D721Med (cell line): ENCODE results near the gene KCNK10.

Experiments used
- DNase-seq: peaks from one replicate; pipeline ENCODE4 v3.0.0; 2011; ENCODE audit warnings: low spot score; ENCODE audit not compliant: insufficient read length
- FAIRE-seq: peaks from 2 replicates; lab custom pipeline; 2011; peaks lifted over from hg19 to GRCh38; lab: Jason Lieb, UNC
- TF ChIP-seq, protein P1 (sequence below): IDR thresholded peaks from 2 replicates; pipeline ENCODE4 v1.5.1; 2012; ENCODE audit warnings: mild to moderate bottlenecking, control low read depth; ENCODE audit not compliant: insufficient read depth; ENCODE audit errors: missing control alignments

KCNK10 gene

DNA sequence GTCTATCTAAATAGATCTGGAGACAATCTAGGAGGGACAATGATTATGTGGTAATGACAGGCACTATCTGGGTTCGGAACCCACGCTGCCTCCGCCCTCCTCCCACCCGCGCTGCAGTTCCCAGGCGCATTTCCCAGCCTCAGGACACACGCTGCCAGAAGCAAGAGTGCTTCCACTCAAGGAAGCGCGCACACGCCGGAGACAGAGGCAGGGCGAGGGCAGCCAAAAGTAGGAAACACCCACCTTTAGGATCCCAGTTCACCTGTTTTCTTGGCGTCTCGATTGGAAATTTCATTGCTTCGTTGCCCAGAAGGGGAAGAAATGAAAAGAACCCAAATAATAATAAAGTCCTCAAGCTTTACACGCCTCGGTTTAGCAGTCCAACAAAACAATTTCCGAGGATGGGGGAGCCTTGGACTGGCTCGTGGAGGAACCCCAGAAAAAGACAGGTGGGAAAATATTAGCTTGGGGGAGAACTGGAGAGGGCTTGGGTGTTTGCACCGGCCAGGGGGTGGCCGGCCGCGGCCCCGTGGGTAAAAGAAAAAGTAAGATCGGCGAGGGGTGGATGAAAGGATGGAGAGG is 474 bp downstream of the KCNK10 start:
- FAIRE-seq (no peak), DNase-seq (no peak)
- TF ChIP-seq, protein P1, sequence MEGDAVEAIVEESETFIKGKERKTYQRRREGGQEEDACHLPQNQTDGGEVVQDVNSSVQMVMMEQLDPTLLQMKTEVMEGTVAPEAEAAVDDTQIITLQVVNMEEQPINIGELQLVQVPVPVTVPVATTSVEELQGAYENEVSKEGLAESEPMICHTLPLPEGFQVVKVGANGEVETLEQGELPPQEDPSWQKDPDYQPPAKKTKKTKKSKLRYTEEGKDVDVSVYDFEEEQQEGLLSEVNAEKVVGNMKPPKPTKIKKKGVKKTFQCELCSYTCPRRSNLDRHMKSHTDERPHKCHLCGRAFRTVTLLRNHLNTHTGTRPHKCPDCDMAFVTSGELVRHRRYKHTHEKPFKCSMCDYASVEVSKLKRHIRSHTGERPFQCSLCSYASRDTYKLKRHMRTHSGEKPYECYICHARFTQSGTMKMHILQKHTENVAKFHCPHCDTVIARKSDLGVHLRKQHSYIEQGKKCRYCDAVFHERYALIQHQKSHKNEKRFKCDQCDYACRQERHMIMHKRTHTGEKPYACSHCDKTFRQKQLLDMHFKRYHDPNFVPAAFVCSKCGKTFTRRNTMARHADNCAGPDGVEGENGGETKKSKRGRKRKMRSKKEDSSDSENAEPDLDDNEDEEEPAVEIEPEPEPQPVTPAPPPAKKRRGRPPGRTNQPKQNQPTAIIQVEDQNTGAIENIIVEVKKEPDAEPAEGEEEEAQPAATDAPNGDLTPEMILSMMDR = no peak

DNA sequence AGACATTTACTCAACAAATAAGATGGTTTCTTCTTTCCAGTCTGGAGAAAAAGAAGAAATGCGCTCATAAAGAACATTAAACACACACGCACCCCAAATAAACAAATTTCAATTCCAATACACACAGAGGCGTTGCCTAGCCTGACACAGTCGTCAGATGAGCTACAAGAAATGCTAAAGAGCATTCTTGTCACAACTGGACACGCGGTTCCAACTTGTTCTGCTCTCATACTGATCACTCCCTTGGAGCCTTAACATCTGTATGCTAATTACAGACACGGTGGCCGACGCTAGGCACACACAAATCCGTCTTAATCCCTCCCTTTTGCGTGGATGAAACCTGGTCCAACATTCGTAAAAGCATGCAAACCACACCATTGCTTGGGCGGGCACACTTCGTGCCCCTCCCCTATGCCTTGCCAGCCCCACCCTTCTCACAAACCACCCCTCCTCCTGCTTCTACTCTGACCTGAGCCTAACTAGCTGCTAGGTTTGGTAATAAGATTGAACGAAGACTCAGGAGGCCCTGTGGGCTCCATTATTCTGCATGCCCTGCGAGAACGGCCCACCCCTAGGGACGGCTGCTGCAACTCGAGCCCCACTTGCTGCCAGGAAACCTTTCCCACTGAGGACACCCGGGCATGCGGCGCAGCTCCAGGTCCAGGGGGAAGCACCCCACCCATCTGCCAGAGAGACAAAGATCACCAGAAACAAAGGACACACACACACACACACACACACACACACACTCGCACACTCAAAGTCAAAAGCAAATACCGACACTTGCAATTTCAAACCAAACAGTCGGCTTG is 1.2 kb downstream of the KCNK10 start:
- FAIRE-seq (no peak), DNase-seq (no peak)
- TF ChIP-seq, protein P1 = no peak

DNA sequence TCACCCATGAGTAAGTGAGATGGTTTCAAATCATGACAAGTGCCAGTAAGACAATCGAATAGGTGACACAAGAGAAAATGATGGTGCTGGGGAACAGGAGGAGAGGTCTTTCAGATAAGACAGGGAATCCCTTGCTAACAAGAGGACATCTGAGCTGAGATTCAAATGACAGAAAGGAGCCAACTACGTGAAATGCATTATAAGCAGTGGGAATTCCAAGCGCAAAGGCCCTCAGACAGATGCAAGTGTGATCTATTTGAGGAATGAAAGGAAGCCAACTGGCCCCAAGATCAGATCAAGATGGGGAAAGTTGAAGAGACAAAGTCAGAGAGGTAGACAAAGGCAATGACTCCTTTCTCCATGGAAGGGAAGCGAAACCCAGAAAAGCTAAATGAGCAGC is 4.7 kb downstream of the KCNK10 start:
- no peak for FAIRE-seq
- TF ChIP-seq, protein P1 = no peak

DNA sequence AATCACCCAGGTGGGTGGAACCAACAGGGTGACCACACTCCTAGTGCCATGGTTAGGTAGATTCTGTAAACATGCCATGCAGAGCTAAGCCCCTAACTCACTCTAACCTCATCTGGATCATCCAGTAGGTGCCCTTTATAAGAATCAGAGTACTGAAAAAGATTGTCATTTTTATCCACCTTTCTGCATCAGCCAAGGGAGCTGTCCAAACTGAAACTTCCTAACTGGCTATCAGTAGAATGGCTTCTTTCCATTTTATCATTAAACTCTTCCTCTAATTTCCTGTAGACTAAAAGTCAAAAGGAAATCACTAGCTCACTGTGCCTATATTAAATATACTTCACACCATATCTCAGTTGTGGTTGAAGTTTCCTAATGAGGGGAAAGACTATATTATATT is 6.5 kb downstream of the KCNK10 start:
- TF ChIP-seq, protein P1 = no peak
- DNase-seq (no peak), FAIRE-seq (no peak)

More for the DNA sequence above, 4.7 kb downstream of the KCNK10 start:
- DNase-seq = no peak

DNA sequence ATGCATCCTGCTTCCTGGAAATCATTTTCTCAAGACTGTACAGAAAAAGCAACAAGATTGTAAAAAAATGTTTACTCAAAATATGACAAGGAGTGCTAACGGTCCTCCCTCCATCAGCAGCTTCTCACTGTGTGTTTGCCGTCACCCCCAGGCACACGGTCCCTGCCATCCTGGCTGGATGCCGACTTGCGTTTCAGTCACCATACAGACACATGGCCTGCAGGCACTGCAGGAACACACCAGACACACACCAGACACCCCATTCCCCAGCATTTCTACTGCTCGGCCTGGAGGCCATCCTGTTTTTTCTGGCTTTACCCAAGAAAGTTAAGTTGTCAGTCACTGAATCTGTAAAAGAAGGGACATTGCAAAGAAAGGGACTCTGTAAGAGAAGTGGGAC is 10.8 kb downstream of the KCNK10 start:
- FAIRE-seq = no peak
- TF ChIP-seq, protein P1 = no peak
- DNase-seq = no peak

DNA sequence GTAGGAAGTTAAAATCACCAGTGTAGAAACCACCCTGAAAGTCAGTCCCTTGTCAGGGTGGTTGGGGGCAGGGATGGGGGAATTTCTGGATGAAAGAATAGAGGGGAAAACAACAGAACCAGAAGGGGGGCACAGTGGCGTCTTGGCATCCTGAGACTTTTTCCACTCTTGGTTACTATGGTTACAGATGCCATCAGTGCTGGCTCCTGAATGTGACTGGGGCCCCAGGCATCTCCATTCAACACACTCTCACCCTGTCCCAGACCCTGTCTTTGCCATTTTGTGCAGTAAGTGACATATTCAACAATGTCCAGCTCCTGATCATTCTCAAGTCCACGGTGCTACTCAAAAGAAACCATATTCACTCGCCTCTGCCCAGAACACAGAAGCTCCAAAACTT is 11.3 kb downstream of the KCNK10 start:
- DNase-seq = no peak
- FAIRE-seq = no peak
- TF ChIP-seq, protein P1 = no peak

DNA sequence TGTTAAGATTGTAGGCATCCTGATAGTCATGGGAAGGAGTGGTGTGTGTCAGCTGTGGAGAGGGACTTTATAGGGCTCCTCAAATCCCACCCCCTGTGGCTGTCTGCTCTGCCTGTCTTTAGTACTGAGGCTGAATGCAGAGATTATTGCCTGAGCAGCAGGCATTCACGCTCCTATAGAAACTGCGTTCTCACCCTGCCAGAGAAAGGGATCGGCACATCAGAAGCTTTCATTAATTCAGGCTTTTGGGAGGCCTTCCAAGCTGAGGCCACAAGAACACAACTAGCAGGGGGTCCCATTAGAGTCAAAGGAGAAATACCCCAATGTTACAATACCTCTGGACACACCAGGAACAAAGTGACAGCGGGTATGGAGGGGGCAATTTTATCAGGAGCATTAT is 12.6 kb downstream of the KCNK10 start:
- no peak for FAIRE-seq
- TF ChIP-seq, protein P1 = no peak
- DNase-seq = no peak
